ENCODE data around the gene EVA1C. TPM values are rescaled to one million over a fixed set of nuclear protein-coding genes. Genes with fewer than 3 reads are reported as not detected.

Gene EVA1C
- total and polyA plus RNA-seq, 9 of the 15 experiments (the other 6 are each of a cell fraction or from before 2014, with no cell fraction given), result 0.22 TPM; not detected in 8

DNA sequence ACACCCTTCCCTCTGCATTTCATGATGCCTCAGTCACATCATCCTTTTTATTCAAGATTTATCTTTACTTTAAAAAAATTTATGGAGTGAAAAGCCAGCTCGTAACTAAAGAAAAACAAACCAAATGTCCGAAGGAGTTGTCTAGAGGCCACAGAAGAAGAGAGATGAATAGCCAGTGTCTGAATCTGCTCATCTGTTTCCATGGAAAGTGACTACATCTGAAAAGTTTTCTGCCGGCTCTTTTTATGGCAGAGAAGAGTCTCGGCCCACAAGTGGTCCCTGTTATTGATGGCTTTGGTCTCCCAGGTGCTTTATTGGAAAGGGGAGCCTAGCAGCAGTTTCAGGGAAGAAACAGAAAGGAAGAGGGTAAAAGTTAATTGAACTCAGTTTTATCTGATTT, 5.6 kb downstream of the EVA1C start:
- Histone ChIP-seq H3K9me3 (replicated peaks; ENCODE audit: control insufficient read depth, insufficient read depth, low read depth, low read length) (no peaks in the 10 kb centered on the region), H3K27me3 (ENCODE audit: control insufficient read depth in 2 of 2, insufficient read depth in 2 of 2, low read length in 2 of 2) (peaks cover 14 to 24% of the 10 kb centered on the region in 2 experiments; a peak in 4 of 5 replicates), H4K20me1 (replicated peaks; ENCODE audit: control insufficient read depth, insufficient read depth, low read length) (no peaks in the 10 kb centered on the region), H3K4me1 (replicated peaks in 1 of 2; ENCODE audit: control insufficient read depth in 2 of 2, insufficient read depth in 2 of 2, low read length in 2 of 2) (peaks cover 2% of the 10 kb centered on the region in 2 experiments; a peak in 3 of 5 replicates), H3K79me2 (ENCODE audit: control insufficient read depth, insufficient read depth, low read length) (no peaks in the 10 kb centered on the region), H3K4me2 (ENCODE audit: insufficient read depth, low read length) (no peak overlapping the region), H3K9ac (ENCODE audit: insufficient read depth in 1 of 2, low read depth in 2 of 2, low read length in 2 of 2) (no peak overlapping the region), H3K27ac (ENCODE audit: extremely low read depth, low read depth, low read length) (no peak overlapping the region), H2AFZ (ENCODE audit: low read depth, low read length) (no peak overlapping the region), H3K36me3 (ENCODE audit: control insufficient read depth, insufficient read depth, low read length) (no peaks in the 10 kb centered on the region), H3K9me1 (ENCODE audit: control insufficient read depth, insufficient read depth, low read length) (no peaks in the 10 kb centered on the region), H3K4me3 (no peak overlapping the region)
- WGBS (ENCODE audit: insufficient coverage, low coverage, missing lambda C conversion rate), result 5% methylated on average over 4 of the region's 4 CpGs
- ChIA-PET CTCF (ENCODE audit: low intra/inter-chr PET ratio) (no interaction called here), POLR2A (no interaction called here)
- BruUV-seq (replicated peaks), result no TSS peak
- in situ Hi-C loops (cut with MboI) (no loop called here), intact Hi-C loops (cut with micrococcal nuclease) (no loop called here)
- TF ChIP-seq ZNF124 (CRISPR knock-in tag; IDR thresholded peaks at IDR 0.05) (no peak), MEF2A (IDR thresholded peaks at IDR 0.05; ENCODE audit: control insufficient read depth, low read depth, low read length) (no peak), ELF2 (CRISPR knock-in tag; IDR thresholded peaks at IDR 0.05) (no peak), STAT5A (IDR thresholded peaks at IDR 0.05; ENCODE audit: borderline replicate concordance, low read length) (no peak), ZNF507 (tag; conservative IDR thresholded peaks at IDR 0.05) (no peak), ZNF76 (CRISPR knock-in tag; IDR thresholded peaks at IDR 0.05; ENCODE audit: borderline replicate concordance) (no peak), SMARCE1 (IDR thresholded peaks at IDR 0.05) (no peak)
- TF ChIP-seq, protein P1, sequence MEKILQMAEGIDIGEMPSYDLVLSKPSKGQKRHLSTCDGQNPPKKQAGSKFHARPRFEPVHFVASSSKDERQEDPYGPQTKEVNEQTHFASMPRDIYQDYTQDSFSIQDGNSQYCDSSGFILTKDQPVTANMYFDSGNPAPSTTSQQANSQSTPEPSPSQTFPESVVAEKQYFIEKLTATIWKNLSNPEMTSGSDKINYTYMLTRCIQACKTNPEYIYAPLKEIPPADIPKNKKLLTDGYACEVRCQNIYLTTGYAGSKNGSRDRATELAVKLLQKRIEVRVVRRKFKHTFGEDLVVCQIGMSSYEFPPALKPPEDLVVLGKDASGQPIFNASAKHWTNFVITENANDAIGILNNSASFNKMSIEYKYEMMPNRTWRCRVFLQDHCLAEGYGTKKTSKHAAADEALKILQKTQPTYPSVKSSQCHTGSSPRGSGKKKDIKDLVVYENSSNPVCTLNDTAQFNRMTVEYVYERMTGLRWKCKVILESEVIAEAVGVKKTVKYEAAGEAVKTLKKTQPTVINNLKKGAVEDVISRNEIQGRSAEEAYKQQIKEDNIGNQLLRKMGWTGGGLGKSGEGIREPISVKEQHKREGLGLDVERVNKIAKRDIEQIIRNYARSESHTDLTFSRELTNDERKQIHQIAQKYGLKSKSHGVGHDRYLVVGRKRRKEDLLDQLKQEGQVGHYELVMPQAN (IDR thresholded peaks at IDR 0.05; ENCODE audit: borderline replicate concordance), result no peak
- TF ChIP-seq, protein P2, sequence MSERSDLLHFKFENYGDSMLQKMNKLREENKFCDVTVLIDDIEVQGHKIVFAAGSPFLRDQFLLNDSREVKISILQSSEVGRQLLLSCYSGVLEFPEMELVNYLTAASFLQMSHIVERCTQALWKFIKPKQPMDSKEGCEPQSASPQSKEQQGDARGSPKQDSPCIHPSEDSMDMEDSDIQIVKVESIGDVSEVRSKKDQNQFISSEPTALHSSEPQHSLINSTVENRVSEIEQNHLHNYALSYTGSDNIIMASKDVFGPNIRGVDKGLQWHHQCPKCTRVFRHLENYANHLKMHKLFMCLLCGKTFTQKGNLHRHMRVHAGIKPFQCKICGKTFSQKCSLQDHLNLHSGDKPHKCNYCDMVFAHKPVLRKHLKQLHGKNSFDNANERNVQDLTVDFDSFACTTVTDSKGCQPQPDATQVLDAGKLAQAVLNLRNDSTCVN (CRISPR knock-in tag; IDR thresholded peaks at IDR 0.05), result no peak
- DNase-seq (ENCODE audit: extremely low read depth in 1 of 4, low spot score in 3 of 4) (no peak), FAIRE-seq (no peak), ATAC-seq (no peak)
